Stimulated activated CD8-positive, alpha-beta memory T cell treated with anti-CD3 and anti-CD28 coated beads, Interleukin-15, amount 100 ng/mL, for 24 hours (primary cell): ENCODE data around the gene IQCH.
"Not testable (repeated sequence)": the region's sequence is repeated elsewhere in the genome, so short reads cannot be mapped to it uniquely, and the experiment has no call there.

ENCODE experiments used
- DNase-seq: peaks from one replicate; pipeline ENCODE4 v3.0.0-alpha.2; 2020; ENCODE audit warnings: low read depth

IQCH gene

DNA sequence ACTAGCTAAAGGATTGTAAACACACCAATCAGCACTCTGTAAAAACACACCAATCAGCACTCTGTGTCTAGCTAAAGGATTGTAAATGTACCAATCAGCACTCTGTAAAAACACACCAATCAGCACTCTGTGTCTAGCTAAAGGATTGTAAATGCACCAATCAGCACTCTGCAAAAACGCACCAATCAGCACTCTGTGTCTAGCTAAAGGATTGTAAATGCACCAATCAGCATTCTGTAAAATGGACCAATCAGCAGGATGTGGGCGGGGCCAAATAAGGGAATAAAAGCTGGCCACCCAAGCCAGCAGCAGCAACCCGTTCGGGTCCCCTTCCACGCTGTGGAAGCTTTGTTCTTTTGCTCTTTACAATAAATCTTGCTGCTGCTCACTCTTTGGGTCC is 8.0 kb upstream of the IQCH start:
- DNase-seq: not testable (repeated sequence)

- DNase-seq: no peak
These were observed 6.5 kb upstream of the IQCH start for GRCh38 chr15:67248011-67248505.

DNA sequence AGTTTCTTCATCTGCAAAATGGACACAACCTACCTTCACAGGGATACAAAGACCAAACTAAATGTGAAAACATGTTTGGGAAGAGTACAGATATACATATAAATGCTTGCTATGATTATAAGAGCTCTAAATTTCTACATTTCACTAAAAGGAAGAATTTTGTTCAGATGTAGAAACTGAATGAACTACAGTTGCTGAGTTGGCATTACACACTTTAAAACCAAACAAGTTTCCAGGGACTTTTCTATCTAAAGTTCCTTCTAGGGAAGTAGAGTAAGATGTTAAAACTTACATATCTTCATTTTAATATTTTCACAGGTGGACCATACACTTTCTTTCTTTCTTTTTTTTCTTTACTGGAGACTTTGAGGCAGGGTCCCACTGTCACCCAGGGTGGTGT is 4.8 kb upstream of the IQCH start:
- no peak for DNase-seq

DNA sequence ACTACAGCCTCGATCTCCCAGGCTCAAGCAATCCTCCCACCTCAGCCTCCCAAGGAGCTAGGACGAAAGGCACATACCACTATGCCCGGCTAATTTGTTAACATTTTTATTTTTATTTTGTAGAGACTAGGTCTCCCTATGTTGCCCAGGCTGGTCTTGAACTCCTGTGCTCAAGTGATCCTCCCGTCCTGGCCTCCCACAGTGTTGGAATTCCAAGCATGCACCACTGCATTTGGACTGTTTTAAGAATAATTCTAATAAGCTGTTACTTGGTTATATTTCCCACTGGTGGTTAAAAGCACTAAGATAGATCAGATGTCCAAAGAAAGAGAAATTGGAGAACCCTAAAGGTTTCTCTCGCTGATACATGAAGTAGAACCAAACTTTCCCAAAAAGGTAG is 3.3 kb upstream of the IQCH start:
- DNase-seq: no peak

- DNase-seq: no peak
These were observed 1.5 kb upstream of the IQCH start for GRCh38 chr15:67253101-67253500.

DNA sequence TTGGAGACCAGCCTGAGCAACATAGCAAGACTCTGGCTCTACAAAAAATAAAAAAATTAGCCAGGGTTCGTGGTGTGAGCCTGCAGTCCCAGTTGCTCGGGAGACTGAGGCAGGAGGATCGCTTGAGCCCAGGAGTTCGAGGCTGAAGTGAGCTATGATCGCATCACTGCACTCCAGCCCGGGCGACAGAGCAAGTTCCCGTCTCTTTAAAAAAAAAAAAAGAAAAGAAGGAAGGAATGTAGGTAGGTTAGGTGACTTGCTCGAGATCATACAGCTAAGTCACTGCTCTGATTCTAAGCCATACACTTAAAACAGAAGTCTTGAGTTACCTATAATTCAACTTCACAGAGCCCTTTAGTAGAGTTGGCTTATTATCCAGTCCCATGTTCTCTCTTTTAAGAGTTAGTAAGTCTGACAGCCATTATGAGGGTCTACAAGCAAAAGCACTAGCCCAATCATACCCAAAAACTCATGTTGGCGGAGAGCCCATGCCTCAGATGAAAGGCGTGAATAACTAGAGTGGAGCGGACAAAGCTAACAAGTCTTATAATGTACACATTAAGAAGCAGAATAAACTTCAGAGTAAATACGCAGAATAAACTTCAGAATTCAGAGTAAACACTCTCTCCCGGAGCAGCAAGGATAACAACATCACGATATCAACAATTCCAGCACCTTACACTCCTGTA is 893 bp upstream of the IQCH start:
- DNase-seq: no peak

DNA sequence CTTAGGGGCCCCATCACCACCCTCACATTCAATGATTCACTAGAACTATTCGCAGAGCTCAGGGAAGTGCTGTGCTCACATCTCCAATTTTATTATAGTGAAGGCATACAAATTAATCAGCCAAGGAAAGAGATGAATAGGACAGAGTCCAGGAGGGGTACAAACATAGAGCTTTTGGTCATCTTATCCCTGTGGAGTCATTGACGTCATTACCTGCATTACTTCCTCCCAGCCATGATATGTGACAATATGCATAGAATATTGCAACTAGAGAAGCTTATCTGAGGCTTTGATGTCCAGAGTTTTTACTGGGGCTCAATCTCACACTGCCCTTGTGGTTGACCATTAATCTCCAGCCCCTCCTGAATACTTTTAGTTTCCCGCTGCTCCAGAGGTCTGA is 1.5 kb downstream of the IQCH start:
- DNase-seq: no peak

GRCh38 chr15:67258412-67258811 is 3.8 kb downstream of the IQCH start:
- DNase-seq: not testable (repeated sequence)

- no peak for DNase-seq
These were observed 4.8 kb downstream of the IQCH start for GRCh38 chr15:67259379-67259778.

DNA sequence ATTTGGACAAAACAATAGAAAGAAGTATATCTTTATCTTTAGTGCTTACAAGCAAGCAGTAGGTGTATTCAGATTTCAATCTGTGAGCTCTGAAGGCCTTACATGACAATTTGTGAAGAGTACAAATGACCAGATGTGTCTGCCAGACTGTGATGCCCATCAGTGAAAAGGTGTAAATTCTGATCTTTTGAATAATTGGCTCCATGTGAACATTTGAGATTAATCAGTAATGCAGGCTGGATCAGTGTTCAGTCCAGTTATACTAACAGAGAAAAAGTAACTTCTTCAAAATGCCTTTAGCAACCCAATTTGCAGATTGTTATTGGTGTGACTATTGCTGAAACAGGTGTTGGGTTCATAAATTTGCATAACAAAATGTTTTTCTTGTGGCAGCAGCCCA is 5.2 kb downstream of the IQCH start:
- no peak for DNase-seq

DNA sequence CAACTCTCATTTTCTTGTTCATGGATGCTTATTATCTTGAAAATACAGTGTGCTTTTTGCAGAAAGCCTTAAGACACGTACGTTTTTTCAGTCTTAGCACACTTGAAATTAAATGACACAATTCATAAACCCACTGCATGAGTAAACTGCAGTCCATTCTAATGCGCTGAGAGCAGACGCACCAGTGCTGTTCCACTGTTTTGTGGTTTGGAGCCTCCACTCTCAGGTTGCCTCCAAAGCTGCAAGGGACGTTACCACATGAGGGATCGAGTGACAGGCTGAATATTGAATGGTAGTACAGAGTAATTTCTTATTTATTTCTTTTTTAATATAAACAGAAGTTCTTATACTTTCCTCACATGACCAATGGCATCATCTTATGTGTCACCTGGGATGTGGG is 12.3 kb downstream of the IQCH start:
- no peak for DNase-seq

DNA sequence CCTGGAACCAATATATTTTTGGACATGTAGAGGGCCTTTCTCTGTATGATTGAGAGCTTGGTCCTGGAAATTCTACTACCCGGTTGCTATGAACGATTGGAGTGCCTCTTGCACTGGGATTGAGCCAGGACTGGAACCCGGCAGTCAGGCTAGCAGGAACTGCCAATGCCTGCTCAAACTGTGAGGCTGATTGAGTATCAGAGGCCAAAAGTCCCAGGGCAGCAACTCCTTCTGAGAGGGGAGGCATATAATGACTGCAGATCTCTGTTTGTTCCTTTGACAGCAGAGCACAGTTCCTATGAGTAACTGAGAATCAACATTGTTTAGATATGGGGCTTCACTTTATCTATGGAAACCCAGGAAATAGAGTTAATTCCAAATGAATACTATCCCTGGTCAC is 12.9 kb downstream of the IQCH start:
- no peak for DNase-seq

DNA sequence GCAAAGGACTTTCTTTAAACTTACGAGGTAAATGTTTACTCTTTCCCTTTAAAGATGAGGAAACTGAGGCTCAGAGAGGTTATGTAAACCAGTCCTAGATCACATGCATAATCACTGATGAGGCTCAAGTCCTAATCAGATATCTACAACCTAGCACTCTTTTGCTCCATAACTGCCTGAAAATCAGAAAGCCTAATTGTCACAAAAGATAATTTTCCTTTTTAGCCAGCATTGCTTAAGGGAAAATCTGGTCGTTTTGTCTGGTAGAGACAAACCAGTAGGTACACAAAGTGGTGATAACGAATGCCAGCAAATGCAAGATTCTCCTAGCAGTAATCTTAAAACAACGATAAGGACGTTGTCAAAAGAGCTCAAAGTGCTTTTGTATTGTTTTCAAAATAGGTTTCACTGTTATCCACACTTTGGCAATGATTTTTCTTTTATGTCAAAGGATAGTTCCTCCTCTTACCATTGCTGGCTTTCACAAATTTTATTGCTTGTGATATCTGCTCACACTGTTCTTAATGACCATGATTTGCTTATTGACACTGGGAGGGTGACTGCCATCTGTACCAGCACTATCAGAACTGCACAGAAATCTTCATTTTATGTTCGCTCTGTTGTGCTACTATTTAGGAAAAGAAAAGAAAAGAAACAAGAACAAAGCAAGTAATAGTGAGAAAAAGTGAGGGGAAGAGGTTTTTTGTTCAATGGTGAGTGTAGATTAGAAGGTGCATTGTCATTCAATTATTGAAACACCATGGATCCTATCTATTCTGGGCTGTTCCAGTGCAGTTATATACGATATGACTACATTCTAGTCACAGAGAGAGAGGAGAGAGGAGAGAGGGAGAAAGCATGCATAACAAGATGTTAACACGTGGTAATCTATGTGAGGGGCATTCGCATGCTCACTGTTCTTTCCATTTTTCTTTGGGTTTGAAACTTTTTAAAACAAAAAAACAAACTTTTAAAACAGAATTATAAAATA is 13.7 kb downstream of the IQCH start:
- DNase-seq: no peak

DNA sequence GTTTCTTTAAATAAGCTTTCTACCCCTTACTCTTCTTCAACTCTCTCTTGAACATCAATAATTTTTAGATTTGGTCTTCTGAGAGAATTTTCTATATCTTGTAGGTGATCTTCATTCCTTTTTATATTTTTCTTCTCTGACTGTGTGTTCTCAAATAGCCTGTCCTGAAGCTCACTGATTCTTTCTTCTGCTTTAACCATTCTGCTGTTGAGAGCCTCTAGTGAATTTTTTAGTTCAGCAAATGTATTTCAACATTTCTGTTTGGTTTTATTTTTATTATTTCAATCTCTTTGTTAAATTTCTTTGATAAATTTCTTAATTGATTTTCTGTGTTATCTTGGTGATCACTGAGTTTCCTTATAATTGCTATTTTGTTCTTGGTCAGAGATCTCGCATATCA is 19.6 kb downstream of the IQCH start:
- no peak for DNase-seq

DNA sequence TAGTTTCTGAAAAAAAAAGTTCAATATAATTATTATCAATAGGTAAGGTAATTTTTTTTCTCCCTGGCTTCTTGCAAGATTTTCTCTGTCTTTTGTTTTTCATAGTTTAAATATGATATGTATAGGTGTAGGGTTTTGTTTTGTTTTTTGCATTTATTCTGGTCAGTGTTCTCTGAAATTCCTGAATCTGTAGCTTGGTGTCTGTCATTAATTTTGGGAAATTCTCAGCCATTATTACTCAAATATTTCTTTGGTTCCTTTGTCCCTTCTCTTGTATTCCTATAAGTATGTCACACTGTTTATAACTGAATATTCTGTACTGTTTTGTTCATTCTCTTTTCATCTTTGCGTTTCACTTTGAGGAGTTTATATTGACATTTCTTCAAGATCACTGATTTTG is 22.1 kb downstream of the IQCH start:
- no peak for DNase-seq

DNA sequence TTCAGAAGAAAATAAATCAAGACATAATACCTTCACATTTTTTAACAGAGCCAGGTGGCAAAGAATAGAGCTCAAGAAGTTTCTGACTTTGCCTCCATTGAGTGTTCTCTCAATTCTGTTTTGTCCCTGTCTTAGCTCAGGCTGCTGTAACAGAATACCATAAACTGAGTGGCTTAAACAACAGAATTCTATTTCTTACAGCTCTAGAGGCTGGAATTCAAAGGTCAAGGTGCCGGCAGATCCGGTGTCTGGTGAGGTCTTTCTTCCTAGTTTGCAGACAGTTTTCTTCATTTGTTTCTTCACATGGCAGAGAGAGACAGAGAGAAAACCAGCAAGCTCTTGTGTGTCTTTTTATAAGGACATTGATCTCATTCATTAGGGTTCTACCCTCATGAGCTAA is 25.6 kb downstream of the IQCH start:
- DNase-seq: no peak

GRCh38 chr15:67281714-67282113 is 27.1 kb downstream of the IQCH start:
- DNase-seq: no peak

DNA sequence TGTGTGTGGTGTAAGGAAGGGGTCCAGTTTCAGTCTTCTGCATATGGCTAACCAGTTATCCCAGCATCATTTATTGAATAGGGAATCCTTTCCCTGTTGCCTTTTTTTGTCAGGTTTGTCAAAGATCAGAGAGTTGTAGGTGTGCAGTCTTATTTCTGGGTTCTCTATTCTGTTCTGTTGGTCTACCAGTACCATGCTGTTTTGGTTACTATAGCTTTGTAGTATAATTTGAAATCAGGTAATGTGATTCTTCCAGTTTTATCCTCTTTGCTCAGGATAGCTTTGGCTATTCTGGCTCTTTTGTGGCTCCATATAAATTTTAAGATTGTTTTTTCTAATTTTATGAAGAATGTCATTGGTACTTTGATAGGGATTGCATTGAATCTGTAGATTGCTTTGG is 31.0 kb downstream of the IQCH start:
- not testable (repeated sequence) for DNase-seq

GRCh38 chr15:67286400-67286799 is 31.8 kb downstream of the IQCH start:
- not testable (repeated sequence) for DNase-seq

- no peak for DNase-seq
These were observed 35.7 kb downstream of the IQCH start for GRCh38 chr15:67290319-67290718.

GRCh38 chr15:67296188-67296587 is 41.6 kb downstream of the IQCH start:
- no peak for DNase-seq

GRCh38 chr15:67296684-67297083 is 42.1 kb downstream of the IQCH start:
- no peak for DNase-seq
